GM12878 (cell line): Measurements from ENCODE around the gene AHNAK2. TPM values are rescaled to one million over a fixed set of nuclear protein-coding genes. Genes with fewer than 3 reads are reported as not detected.

Experiments used
- ATAC-seq: fragments of 200-7000 bp; cut with Tn5 transposase; 3 replicates; pipeline ENCODE4 v1.9.1; 2020; ENCODE audit warnings: mild to moderate bottlenecking, moderate library complexity
- BruUV-seq: library from RNA; stranded (reverse); fragments of 400-500 nt; replicated peaks from 2 replicates; lab custom pipeline; 2021; lab: Mats Ljungman, UMichigan
- CTCF ChIA-PET: fragments of 300-600 bp; sonication (Branson Sonifier 250); formaldehyde crosslinking; extraction: SDS; loops from one replicate; lab custom pipeline; 2021; ENCODE audit warnings: inconsistent platforms; lab: Yijun Ruan, JAX
- POLR2A ChIA-PET: fragments of 350-600 bp; formaldehyde crosslinking; extraction: SDS; loops from one replicate; lab custom pipeline; 2021; ENCODE audit warnings: inconsistent platforms; lab: Charles Lee
- RAD21 ChIA-PET: fragments of 300-600 bp; sonication (Branson Sonifier 250); formaldehyde crosslinking; loops from one replicate; lab custom pipeline; 2023; ENCODE audit warnings: antibody characterized with exemption; ENCODE audit not compliant: unreplicated experiment; lab: Charles Lee
- SMC1A ChIA-PET: fragments of 300-600 bp; sonication (Branson Sonifier 250); formaldehyde crosslinking; loops from one replicate; lab custom pipeline; 2023; ENCODE audit not compliant: unreplicated experiment, uncharacterized antibody; lab: Charles Lee
- DNase-seq: peaks from one replicate; pipeline ENCODE4 v3.0.0-alpha.2; 2011; ENCODE audit warnings: low read depth, low spot score
- FAIRE-seq: peaks from 3 replicates; lab custom pipeline; 2011; peaks lifted over from hg19 to GRCh38; lab: Jason Lieb, UNC
- H2AFZ ChIP-seq: 2 replicates; pipeline ENCODE4 v1.6.0; 2011; ENCODE audit warnings: low read depth, low read length, control low read depth; ENCODE audit not compliant: control insufficient read depth
- H3K27ac ChIP-seq: 2 replicates; pipeline ENCODE4 v1.5.1; 2011; ENCODE audit warnings: control low read depth; ENCODE audit not compliant: control insufficient read depth, insufficient read depth
- H3K27me3 ChIP-seq, 2 experiments: replicated peaks in 1 of 2; 2 replicates each; pipeline versions ENCODE4 v1.6.0 to v1.6.1; 2011; ENCODE audit warnings: low read length in 1 of 2; ENCODE audit not compliant: control insufficient read depth in 2 of 2, insufficient read depth in 2 of 2
- H3K36me3 ChIP-seq, 2 experiments: 2 replicates each; pipeline ENCODE4 v1.5.1; 2011; ENCODE audit warnings: low read length in 1 of 2; ENCODE audit not compliant: control insufficient read depth in 2 of 2, insufficient read depth in 2 of 2
- H3K4me1 ChIP-seq: 2 replicates; pipeline ENCODE4 v1.6.1; 2011; ENCODE audit warnings: mild to moderate bottlenecking, low read length, moderate library complexity, mixed read lengths; ENCODE audit not compliant: control insufficient read depth, insufficient read depth
- H3K4me2 ChIP-seq: 2 replicates; pipeline ENCODE4 v1.6.0; 2011; ENCODE audit warnings: control low read depth; ENCODE audit not compliant: control insufficient read depth, insufficient read depth
- H3K4me3 ChIP-seq: fragments of 200-600 bp; sonication (generic); 2 replicates; pipeline ENCODE4 v1.5.1; 2016
- H3K79me2 ChIP-seq: 2 replicates; pipeline ENCODE4 v1.6.0; 2011; ENCODE audit warnings: low read length; ENCODE audit not compliant: control insufficient read depth, insufficient read depth
- H3K9ac ChIP-seq: 2 replicates; pipeline ENCODE4 v1.8.0; 2011; ENCODE audit warnings: low read length, control low read depth, mixed read lengths; ENCODE audit not compliant: control insufficient read depth, insufficient read depth
- H3K9me3 ChIP-seq: replicated peaks from 3 replicates; pipeline ENCODE4 v1.5.1; 2011; ENCODE audit warnings: mild to moderate bottlenecking, low read length; ENCODE audit not compliant: control insufficient read depth, insufficient read depth
- H4K20me1 ChIP-seq: 2 replicates; pipeline ENCODE4 v1.6.0; 2011; ENCODE audit not compliant: control insufficient read depth, insufficient read depth
- CTCF ChIP-seq, 3 experiments: IDR thresholded peaks in 2 of 3; conservative IDR thresholded peaks in 1 of 3; 2 replicates each; pipeline ENCODE4 v1.5.1; 2011; ENCODE audit warnings: low read depth in 3 of 3, low read length in 3 of 3, mild to moderate bottlenecking in 3 of 3, control low read depth in 2 of 3, moderate library complexity in 2 of 3, inconsistent platforms in 1 of 3, mixed read lengths in 1 of 3; ENCODE audit not compliant: control insufficient read depth in 2 of 3, insufficient read depth in 1 of 3; ENCODE audit errors: extremely low read depth in 1 of 3
- MYC ChIP-seq: IDR thresholded peaks from 2 replicates; pipeline ENCODE4 v1.6.1; 2011; ENCODE audit warnings: mild to moderate bottlenecking, low read length, moderate library complexity, inconsistent platforms; ENCODE audit not compliant: insufficient read depth, insufficient replicate concordance, insufficient read length, severe bottlenecking
- RAD21 ChIP-seq: IDR thresholded peaks from 2 replicates; pipeline ENCODE4 v1.6.1; 2011; ENCODE audit warnings: mild to moderate bottlenecking, low read depth, low read length, moderate library complexity; ENCODE audit not compliant: insufficient read depth
- SMC3 ChIP-seq: IDR thresholded peaks from 2 replicates; pipeline ENCODE4 v1.6.1; 2011; ENCODE audit warnings: low read length, improper control_type of control experiment, borderline replicate concordance
- WGBS: methylation state at CpG from one replicate; pipeline ENCODE4 v1.1.6; 2016; ENCODE audit warnings: low lambda C conversion rate; ENCODE audit not compliant: insufficient replicate concordance, insufficient coverage; ENCODE audit errors: missing lambda C conversion rate; 5-methylcytosine and 5-hydroxymethylcytosine counted together
- in situ Hi-C: fragments of 300-500 bp; cut with MboI; formaldehyde crosslinking; loops from 9 replicates; pipeline ENCODE4 v1.14.3; 2018; ENCODE audit warnings: mixed read lengths
- intact Hi-C: fragments of 100-400 bp; cut with micrococcal nuclease; formaldehyde crosslinking; loops from one replicate; pipeline ENCODE4 v1.14.2; 2022; ENCODE audit not compliant: unreplicated experiment
- polyA plus RNA-seq, 11 experiments: library from polyadenylated mRNA; depleted of rRNA in 4 of 11; unstranded in 6 of 11; stranded (reverse) in 5 of 11; fragments of >200 nt; fragmentation: Nextera tagmentation in 4 of 11; fragmentation: Illumina TruSeq in 1 of 11; extraction: Ambion mirVana in 4 of 11; extraction: Trizol in 1 of 11; gene quantifications; 1 replicate in 1 of 11; 2 replicates in 10 of 11; pipeline versions ENCODE4 v1.2.1 to v1.2.3, GENCODE V29; 2011 to 2016; ENCODE audit warnings: inconsistent platforms in 2 of 11, missing spikeins in 2 of 11, low read depth in 1 of 11
- total RNA-seq, 4 experiments: library from RNA; depleted of rRNA in 3 of 4; stranded (reverse); fragments of >200 nt in 3 of 4; fragmentation: Illumina TruSeq in 1 of 4; extraction: Trizol in 1 of 4; gene quantifications; 2 replicates each; pipeline versions ENCODE4 v1.2.1 to v1.2.3, GENCODE V29; 2013 to 2021

Gene AHNAK2
- total and polyA plus RNA-seq, 10 of the 15 experiments (the other 5 are each of a cell fraction or from before 2014, with no cell fraction given), result 0.03 to 0.10 TPM; not detected in 8

DNA sequence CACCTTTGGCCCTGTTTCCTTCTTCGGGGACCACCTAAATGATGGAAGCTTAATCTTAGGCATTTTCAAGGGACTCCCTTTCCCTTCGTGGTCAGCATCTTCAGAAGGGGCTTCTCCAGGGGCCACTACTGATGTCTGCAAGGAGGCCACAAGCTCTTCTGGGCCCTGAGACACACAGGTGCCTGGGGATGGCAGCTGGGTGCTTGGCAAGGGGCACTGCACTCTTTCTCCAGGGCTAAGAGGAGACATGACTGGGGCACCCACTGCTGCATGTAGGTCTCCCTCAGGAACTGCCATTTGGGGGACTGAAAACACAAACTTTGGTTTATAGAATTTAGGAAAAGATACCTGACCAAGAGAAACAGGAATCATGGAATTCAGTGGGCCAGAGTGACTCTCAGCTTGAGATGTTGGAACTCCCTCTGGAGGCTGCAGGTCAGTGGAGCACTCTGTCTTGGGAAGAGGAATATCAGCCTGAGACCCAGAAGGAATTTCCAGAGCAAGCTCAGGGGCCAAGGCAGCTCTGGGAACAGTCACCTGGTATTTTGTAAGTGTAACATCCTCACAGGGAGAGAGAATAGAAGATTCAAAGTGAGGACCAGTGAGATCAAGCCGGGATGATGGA, 37.5 kb downstream of the AHNAK2 start:
- Histone ChIP-seq H3K79me2 (no peaks in the 10 kb centered on the region), H3K36me3 (no peaks in the 10 kb centered on the region), H4K20me1 (no peaks in the 10 kb centered on the region; the same call in 1 of the 2 replicates), H2AFZ (no peak overlapping the region), H3K4me1 (no peaks in the 10 kb centered on the region), H3K27me3 (peaks cover 3 to 4% of the 10 kb centered on the region in 2 experiments; a peak in 2 of 4 replicates), H3K4me3 (no peak overlapping the region), H3K27ac (no peak overlapping the region), H3K9ac (no peak overlapping the region), H3K9me3 (no peaks in the 10 kb centered on the region), H3K4me2 (no peak overlapping the region)
- in situ Hi-C loops, result no loop called here
- no peak for ATAC-seq
- POLR2A ChIA-PET, result no interaction called here
- no peak for DNase-seq
- no TSS peak for BruUV-seq
- FAIRE-seq, result no peak
- intact Hi-C loops, result no loop called here
- SMC1A ChIA-PET, result no interaction called here
- CTCF ChIA-PET, result interaction anchor here (1.0 to 1.5 kb wide), 2 partner anchors 41 to 175 kb away, joined by 3 read pairs; no protein-coding TSS in a partner anchor
- RAD21 ChIA-PET, result no interaction called here
- WGBS, result 45% methylated on average over 3 of the region's 3 CpGs
- TF ChIP-seq CTCF (IDR thresholded peaks at IDR 0.05 in 2 of 3, conservative IDR thresholded peaks at IDR 0.05 in 1 of 3; ENCODE audit: control insufficient read depth in 2 of 3, extremely low read depth in 1 of 3, insufficient read depth in 1 of 3, low read depth in 3 of 3, low read length in 3 of 3), result peak in 2 of 3 experiments; percentile 14 to 17; a peak in 3 of 6 replicates
- peak; percentile 5; the same call in 1 of the 2 replicates for TF ChIP-seq SMC3
- peak; percentile 35; the same call in 1 of the 2 replicates for TF ChIP-seq RAD21
- no peak for TF ChIP-seq MYC
